ENCODE results near the gene GMEB2. TPM values are rescaled to one million over a fixed set of nuclear protein-coding genes. Genes with fewer than 3 reads are reported as not detected.
"Not testable (repeated sequence)": the region's sequence is repeated elsewhere in the genome, so short reads cannot be mapped to it uniquely, and the experiment has no call there.

The GMEB2 gene
- total RNA-seq, result 12.4 and 14.3 TPM in 2 replicates
- 9.2 TPM for polyA plus RNA-seq (2012)

- peak; percentile 76 for DNase-seq (ENCODE audit: low read depth)
Observed at GRCh38 chr20:63626424-63627128, at the start of gene GMEB2. GMEB2 (minus strand) TSS chr20:63627101; CDS start chr20:63619397, 7,704 bp downstream.

GRCh38 chr20:63675681-63676368 lies 48.9 kb upstream of the GMEB2 start:
- DNase-seq (ENCODE audit: low read depth), result no peak

- DNase-seq (ENCODE audit: low read depth), result no peak
Observed at GRCh38 chr20:63673951-63674350, 47.0 kb upstream of the GMEB2 start.

GRCh38 chr20:63672666-63673065 lies 45.8 kb upstream of the GMEB2 start:
- DNase-seq (ENCODE audit: low read depth), result no peak

GRCh38 chr20:63671695-63672094 lies 44.8 kb upstream of the GMEB2 start:
- not testable (repeated sequence) for DNase-seq (ENCODE audit: low read depth)

- DNase-seq (ENCODE audit: low read depth), result no peak
Observed at GRCh38 chr20:63668351-63668750, 41.5 kb upstream of the GMEB2 start.

GRCh38 chr20:63667858-63668257 lies 41.0 kb upstream of the GMEB2 start:
- DNase-seq (ENCODE audit: low read depth), result no peak

GRCh38 chr20:63665708-63666107 lies 38.8 kb upstream of the GMEB2 start:
- no peak for DNase-seq (ENCODE audit: low read depth)

GRCh38 chr20:63664861-63665594 lies 38.1 kb upstream of the GMEB2 start:
- no peak for DNase-seq (ENCODE audit: low read depth)

- no peak for DNase-seq (ENCODE audit: low read depth)
Observed at GRCh38 chr20:63664143-63664851, 37.4 kb upstream of the GMEB2 start.

GRCh38 chr20:63663332-63664066 lies 36.6 kb upstream of the GMEB2 start:
- no peak for DNase-seq (ENCODE audit: low read depth)

GRCh38 chr20:63662813-63663189 lies 35.9 kb upstream of the GMEB2 start:
- no peak for DNase-seq (ENCODE audit: low read depth)

GRCh38 chr20:63661959-63662812 lies 35.3 kb upstream of the GMEB2 start:
- DNase-seq (ENCODE audit: low read depth), result no peak

GRCh38 chr20:63661108-63661507 lies 34.2 kb upstream of the GMEB2 start:
- no peak for DNase-seq (ENCODE audit: low read depth)

GRCh38 chr20:63660622-63661021 lies 33.7 kb upstream of the GMEB2 start:
- no peak for DNase-seq (ENCODE audit: low read depth)

GRCh38 chr20:63660174-63660573 lies 33.3 kb upstream of the GMEB2 start:
- DNase-seq (ENCODE audit: low read depth), result not testable (repeated sequence)

GRCh38 chr20:63659370-63659769 lies 32.5 kb upstream of the GMEB2 start:
- DNase-seq (ENCODE audit: low read depth), result no peak

GRCh38 chr20:63658749-63659187 lies 31.9 kb upstream of the GMEB2 start:
- DNase-seq (ENCODE audit: low read depth), result no peak

- peak; percentile 93 for DNase-seq (ENCODE audit: low read depth)
Observed at GRCh38 chr20:63657937-63658748, 31.2 kb upstream of the GMEB2 start, which contains the start of gene RTEL1. RTEL1 (plus strand) TSS chr20:63658312; CDS start chr20:63659403, 1,091 bp downstream.

Measured in myocyte (in vitro differentiated cells).